Lung (tissue), 12 donors: ENCODE data around the gene TEC. TPM values are rescaled to one million over a fixed set of nuclear protein-coding genes. Genes with fewer than 3 reads are reported as not detected.

ENCODE experiments used
- ATAC-seq: fragments of 200-7000 bp; cut with Tn5 transposase; one replicate; pipeline ENCODE4 v1.9.1; 2020; ENCODE audit warnings: moderate number of reproducible peaks; ENCODE audit not compliant: insufficient read depth, low FRiP score
- DNase-seq, 3 donors: peaks; one replicate each; pipeline ENCODE4 v3.0.0-alpha.2; 2013 to 2017
- H3K27ac ChIP-seq, 2 donors: one replicate each; pipeline ENCODE4 v1.5.1; 2013; ENCODE audit warnings: mild to moderate bottlenecking in 2 of 2, moderate library complexity in 2 of 2, control low read depth in 1 of 2, inconsistent platforms in 1 of 2, low read depth in 1 of 2, low read length in 1 of 2
- H3K27me3 ChIP-seq, 3 donors: one replicate each; pipeline ENCODE4 v1.5.1; 2013; ENCODE audit warnings: low read length in 2 of 3; ENCODE audit not compliant: control insufficient read depth in 3 of 3, insufficient read depth in 3 of 3
- H3K36me3 ChIP-seq, 4 donors: one replicate each; pipeline ENCODE4 v1.5.1; 2013; ENCODE audit warnings: low read length in 4 of 4, mild to moderate bottlenecking in 1 of 4, moderate library complexity in 1 of 4; ENCODE audit not compliant: control insufficient read depth in 4 of 4, insufficient read depth in 4 of 4
- H3K4me1 ChIP-seq, 5 donors: one replicate each; pipeline ENCODE4 v1.5.1; 2013; ENCODE audit warnings: low read length in 5 of 5, mild to moderate bottlenecking in 2 of 5, moderate library complexity in 1 of 5; ENCODE audit not compliant: control insufficient read depth in 5 of 5, insufficient read depth in 5 of 5
- H3K4me3 ChIP-seq: one replicate; pipeline ENCODE4 v1.5.1; 2013; ENCODE audit warnings: mild to moderate bottlenecking, control low read depth, moderate library complexity
- H3K9ac ChIP-seq, 2 donors: one replicate each; pipeline ENCODE4 v1.5.1; 2013; ENCODE audit warnings: low read length in 2 of 2, control low read depth in 1 of 2; ENCODE audit not compliant: insufficient read depth in 1 of 2
- H3K9me3 ChIP-seq, 4 donors: one replicate each; pipeline ENCODE4 v1.5.1; 2013; ENCODE audit warnings: low read length in 3 of 4, mild to moderate bottlenecking in 1 of 4, moderate library complexity in 1 of 4; ENCODE audit not compliant: control insufficient read depth in 4 of 4, insufficient read depth in 3 of 4
- CTCF ChIP-seq: IDR thresholded peaks from 2 replicates; pipeline ENCODE4 v1.5.1; 2012; ENCODE audit warnings: mild to moderate bottlenecking; ENCODE audit errors: control extremely low read depth, extremely low read depth
- WGBS, 2 donors: extraction: QIAGEN DNeasy Blood & Tissue Kit; methylation state at CpG; one replicate each; pipeline ENCODE4 v1.1.7; 2013; 5-methylcytosine and 5-hydroxymethylcytosine counted together
- polyA plus RNA-seq, 2 donors: library from polyadenylated mRNA; stranded (reverse); fragments of 200-250 nt; gene quantifications; one replicate each; pipeline ENCODE4 v1.2.1, GENCODE V29; 2013
- total RNA-seq, 2 donors: library from RNA; depleted of rRNA in 1 of 2; stranded (reverse); fragments of >200 nt in 1 of 2; gene quantifications; one replicate each; pipeline ENCODE4 v1.2.1, GENCODE V29; 2014 to 2021
- donor health status: control.
- donor health status: control.
- donor health status: Bipolar disorder and iron deficiency.
- donor health status: healthy.
- donor health status: DM: yes; HTN: yes; CAD: no.

TEC gene
- total and polyA plus RNA-seq, 4 donors = 2.0 to 19.8 (median 3.1) TPM

- Histone ChIP-seq H3K27me3 (no peaks in the 10 kb centered on the region), H3K4me1 (no peaks in the 10 kb centered on the region), H3K9me3 (peaks cover 4 to 10% (median 5%) of the 10 kb centered on the region in 4 donors), H3K27ac (no peak overlapping the region), H3K4me3 (no peak overlapping the region), H3K36me3 (peaks cover 0 to 14% (median 7%) of the 10 kb centered on the region in 4 donors), H3K9ac (no peak overlapping the region)
- no peak for DNase-seq
- 96 to 98% methylated on average over 5 of the region's 5 CpGs for WGBS, 2 donors
- ATAC-seq = no peak
- no peak for TF ChIP-seq CTCF
Observed at GRCh38 chr4:48152259-48152658, 117.4 kb downstream of the TEC start.

- no peak for TF ChIP-seq CTCF
Observed at GRCh38 chr4:48149827-48150370, 119.7 kb downstream of the TEC start.

GRCh38 chr4:48147621-48148020 is 122.0 kb downstream of the TEC start:
- Histone ChIP-seq H3K9me3 (no peaks in the 10 kb centered on the region), H3K9ac (no peak overlapping the region), H3K36me3 (peaks cover 0 to 2% (median 0%) of the 10 kb centered on the region in 4 donors), H3K27me3 (no peaks in the 10 kb centered on the region), H3K4me3 (no peak overlapping the region), H3K4me1 (no peaks in the 10 kb centered on the region), H3K27ac (no peak overlapping the region)
- no peak for TF ChIP-seq CTCF
- no peak for DNase-seq
- 88 to 96% methylated on average over 1 of the region's 1 CpG for WGBS, 2 donors
- no peak for ATAC-seq

More at GRCh38 chr4:48149827-48150370, 119.7 kb downstream of the TEC start:
- H3K9ac ChIP-seq = no peak overlapping the region
- H3K4me3 ChIP-seq = no peak overlapping the region
- H3K36me3 ChIP-seq = peaks cover 0 to under 1% (median 0%) of the 10 kb centered on the region in 4 donors
- ATAC-seq (no peak), DNase-seq (no peak)
- H3K27me3 ChIP-seq = no peaks in the 10 kb centered on the region
- 93 to 94% methylated on average over 3 of the region's 3 CpGs for WGBS, 2 donors
- no peaks in the 10 kb centered on the region for H3K4me1 ChIP-seq
- H3K9me3 ChIP-seq = peaks cover 0 to 10% (median 3%) of the 10 kb centered on the region in 4 donors
- no peak overlapping the region for H3K27ac ChIP-seq

GRCh38 chr4:48141048-48141447 is 128.6 kb downstream of the TEC start:
- Histone ChIP-seq H3K27me3 (no peaks in the 10 kb centered on the region), H3K36me3 (peaks cover 0 to 11% (median 4%) of the 10 kb centered on the region in 4 donors), H3K4me1 (no peaks in the 10 kb centered on the region), H3K9ac (no peak overlapping the region), H3K9me3 (no peaks in the 10 kb centered on the region), H3K27ac (no peak overlapping the region), H3K4me3 (no peak overlapping the region)
- TF ChIP-seq CTCF = peak; percentile 38
- peak in 2 of 3 donors; percentile 70 to 79 for DNase-seq
- WGBS, 2 donors = 60 to 72% methylated on average over 2 of the region's 2 CpGs
- no peak for ATAC-seq
